Measurements from ENCODE around the gene SLX4IP. TPM values are rescaled to one million over a fixed set of nuclear protein-coding genes. Genes with fewer than 3 reads are reported as not detected.
A peak's percentile ranks its signal among the peaks of the same experiment; 100 is the strongest.

SLX4IP gene
- total RNA-seq, 1 donor, result 4.0 TPM

DNA sequence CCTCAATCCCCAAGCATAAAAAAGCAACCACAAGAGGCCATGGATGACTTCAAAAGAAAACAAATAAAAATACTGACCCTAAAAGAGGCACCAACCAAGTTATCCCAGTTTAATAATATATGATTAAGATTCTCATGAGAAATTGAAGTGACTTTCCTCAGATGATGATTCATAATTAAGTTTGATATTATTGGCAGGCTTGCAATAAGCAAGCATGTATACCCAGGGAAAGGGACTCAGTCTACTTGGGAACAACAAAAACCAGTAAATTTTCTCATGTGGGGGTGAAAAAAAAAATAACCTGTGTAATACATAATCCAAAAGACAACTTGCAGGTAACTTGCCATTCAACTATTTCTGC is 219.1 kb downstream of the SLX4IP start:
- no peaks in the 10 kb centered on the region for H3K27me3 ChIP-seq (ENCODE audit: insufficient read depth, low read length)
- peak overlapping the region; percentile 98 for H3K27ac ChIP-seq (ENCODE audit: low read depth, low read length)
- no peak for DNase-seq (ENCODE audit: insufficient read length, low spot score, missing footprints)
- no peaks in the 10 kb centered on the region for H3K9me3 ChIP-seq (ENCODE audit: low read depth, low read length)
- H3K36me3 ChIP-seq (ENCODE audit: insufficient read depth, low read length), result peaks cover 61% of the 10 kb centered on the region
- peaks cover 47% of the 10 kb centered on the region for H3K4me1 ChIP-seq (ENCODE audit: insufficient read depth, low read length)
- H3K4me2 ChIP-seq (ENCODE audit: insufficient read depth, low read length), result peak overlapping the region; percentile 74
- H3K4me3 ChIP-seq (ENCODE audit: insufficient read depth, low read length), result peak overlapping the region; percentile 53
- TF ChIP-seq, protein P1, sequence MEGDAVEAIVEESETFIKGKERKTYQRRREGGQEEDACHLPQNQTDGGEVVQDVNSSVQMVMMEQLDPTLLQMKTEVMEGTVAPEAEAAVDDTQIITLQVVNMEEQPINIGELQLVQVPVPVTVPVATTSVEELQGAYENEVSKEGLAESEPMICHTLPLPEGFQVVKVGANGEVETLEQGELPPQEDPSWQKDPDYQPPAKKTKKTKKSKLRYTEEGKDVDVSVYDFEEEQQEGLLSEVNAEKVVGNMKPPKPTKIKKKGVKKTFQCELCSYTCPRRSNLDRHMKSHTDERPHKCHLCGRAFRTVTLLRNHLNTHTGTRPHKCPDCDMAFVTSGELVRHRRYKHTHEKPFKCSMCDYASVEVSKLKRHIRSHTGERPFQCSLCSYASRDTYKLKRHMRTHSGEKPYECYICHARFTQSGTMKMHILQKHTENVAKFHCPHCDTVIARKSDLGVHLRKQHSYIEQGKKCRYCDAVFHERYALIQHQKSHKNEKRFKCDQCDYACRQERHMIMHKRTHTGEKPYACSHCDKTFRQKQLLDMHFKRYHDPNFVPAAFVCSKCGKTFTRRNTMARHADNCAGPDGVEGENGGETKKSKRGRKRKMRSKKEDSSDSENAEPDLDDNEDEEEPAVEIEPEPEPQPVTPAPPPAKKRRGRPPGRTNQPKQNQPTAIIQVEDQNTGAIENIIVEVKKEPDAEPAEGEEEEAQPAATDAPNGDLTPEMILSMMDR (IDR thresholded peaks at IDR 0.05; ENCODE audit: extremely low read depth, low read depth, low read length), result no peak
- peaks cover 36% of the 10 kb centered on the region for H3K79me2 ChIP-seq (ENCODE audit: insufficient read depth, low read length)
- no peaks in the 10 kb centered on the region for H4K20me1 ChIP-seq (ENCODE audit: insufficient read depth, low read length)
- H2AFZ ChIP-seq (ENCODE audit: low read length), result no peak overlapping the region

GRCh38 chr20:10654630-10655029 is 219.5 kb downstream of the SLX4IP start:
- peaks cover 37% of the 10 kb centered on the region for H3K79me2 ChIP-seq (ENCODE audit: insufficient read depth, low read length)
- H3K4me2 ChIP-seq (ENCODE audit: insufficient read depth, low read length), result peak overlapping the region; percentile 74
- DNase-seq (ENCODE audit: insufficient read length, low spot score, missing footprints), result no peak
- no peak overlapping the region for H3K4me3 ChIP-seq (ENCODE audit: insufficient read depth, low read length)
- H3K9me3 ChIP-seq (ENCODE audit: low read depth, low read length), result no peaks in the 10 kb centered on the region
- peaks cover 43% of the 10 kb centered on the region for H3K4me1 ChIP-seq (ENCODE audit: insufficient read depth, low read length)
- no peak overlapping the region for H2AFZ ChIP-seq (ENCODE audit: low read length)
- no peaks in the 10 kb centered on the region for H4K20me1 ChIP-seq (ENCODE audit: insufficient read depth, low read length)
- H3K36me3 ChIP-seq (ENCODE audit: insufficient read depth, low read length), result peaks cover 63% of the 10 kb centered on the region
- H3K27me3 ChIP-seq (ENCODE audit: insufficient read depth, low read length), result no peaks in the 10 kb centered on the region
- H3K27ac ChIP-seq (ENCODE audit: low read depth, low read length), result peak overlapping the region; percentile 98
- TF ChIP-seq, protein P1 (IDR thresholded peaks at IDR 0.05; ENCODE audit: extremely low read depth, low read depth, low read length), result no peak

- Histone ChIP-seq H3K27ac (ENCODE audit: low read depth, low read length) (no peak overlapping the region), H3K9me3 (ENCODE audit: low read depth, low read length) (no peaks in the 10 kb centered on the region), H4K20me1 (ENCODE audit: insufficient read depth, low read length) (peaks cover 12% of the 10 kb centered on the region), H3K27me3 (ENCODE audit: insufficient read depth, low read length) (no peaks in the 10 kb centered on the region), H3K4me2 (ENCODE audit: insufficient read depth, low read length) (no peak overlapping the region), H3K79me2 (ENCODE audit: insufficient read depth, low read length) (peaks cover 48% of the 10 kb centered on the region), H3K4me1 (ENCODE audit: insufficient read depth, low read length) (peaks cover 49% of the 10 kb centered on the region), H3K36me3 (ENCODE audit: insufficient read depth, low read length) (peaks cover 64% of the 10 kb centered on the region), H2AFZ (ENCODE audit: low read length) (no peak overlapping the region), H3K4me3 (ENCODE audit: insufficient read depth, low read length) (no peak overlapping the region)
- TF ChIP-seq, protein P1 (IDR thresholded peaks at IDR 0.05; ENCODE audit: extremely low read depth, low read depth, low read length), result no peak
- no peak for DNase-seq (ENCODE audit: insufficient read length, low spot score, missing footprints)
These were observed 220.9 kb downstream of the SLX4IP start for GRCh38 chr20:10655720-10656669.

- H4K20me1 ChIP-seq (ENCODE audit: insufficient read depth, low read length), result peaks cover 15% of the 10 kb centered on the region
- no peak overlapping the region for H2AFZ ChIP-seq (ENCODE audit: low read length)
- no peak overlapping the region for H3K27ac ChIP-seq (ENCODE audit: low read depth, low read length)
- H3K4me3 ChIP-seq (ENCODE audit: insufficient read depth, low read length), result no peak overlapping the region
- no peak for DNase-seq (ENCODE audit: insufficient read length, low spot score, missing footprints)
- TF ChIP-seq, protein P1 (IDR thresholded peaks at IDR 0.05; ENCODE audit: extremely low read depth, low read depth, low read length), result no peak
- no peak overlapping the region for H3K4me2 ChIP-seq (ENCODE audit: insufficient read depth, low read length)
- H3K27me3 ChIP-seq (ENCODE audit: insufficient read depth, low read length), result no peaks in the 10 kb centered on the region
- H3K79me2 ChIP-seq (ENCODE audit: insufficient read depth, low read length), result peaks cover 52% of the 10 kb centered on the region
- peaks cover 66% of the 10 kb centered on the region for H3K36me3 ChIP-seq (ENCODE audit: insufficient read depth, low read length)
- H3K4me1 ChIP-seq (ENCODE audit: insufficient read depth, low read length), result peaks cover 40% of the 10 kb centered on the region
- H3K9me3 ChIP-seq (ENCODE audit: low read depth, low read length), result no peaks in the 10 kb centered on the region
These were observed 222.3 kb downstream of the SLX4IP start for GRCh38 chr20:10657453-10657852.
